ENCODE data around the gene GLYAT. TPM values are rescaled to one million over a fixed set of nuclear protein-coding genes. Genes with fewer than 3 reads are reported as not detected.

The GLYAT gene
- total RNA-seq, 1 experiment from 2014 or later, result not detected

DNA sequence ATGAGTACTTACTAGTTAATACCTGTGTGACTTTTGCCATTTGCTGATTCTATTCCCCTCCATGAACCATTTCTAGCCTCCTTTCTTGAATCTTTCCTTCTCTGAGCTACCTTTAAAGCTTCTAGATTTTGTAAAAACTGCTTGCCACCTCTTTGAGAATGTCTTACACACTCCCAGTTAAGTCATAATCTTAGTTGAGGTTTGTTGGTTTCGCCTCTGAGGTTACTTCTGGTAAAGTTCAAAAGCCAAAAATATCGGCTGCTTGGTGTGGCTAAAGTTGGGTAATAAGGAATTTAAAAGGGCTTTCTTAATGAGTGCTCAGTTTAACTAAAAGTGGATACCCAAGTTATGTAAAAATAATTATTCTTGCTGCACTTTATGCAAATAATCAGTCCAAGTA is 10.4 kb upstream of the GLYAT start:
- H3K9me3 ChIP-seq, result peaks cover 4% of the 10 kb centered on the region; the same call in 1 of the 2 replicates
- TF ChIP-seq, protein P1, sequence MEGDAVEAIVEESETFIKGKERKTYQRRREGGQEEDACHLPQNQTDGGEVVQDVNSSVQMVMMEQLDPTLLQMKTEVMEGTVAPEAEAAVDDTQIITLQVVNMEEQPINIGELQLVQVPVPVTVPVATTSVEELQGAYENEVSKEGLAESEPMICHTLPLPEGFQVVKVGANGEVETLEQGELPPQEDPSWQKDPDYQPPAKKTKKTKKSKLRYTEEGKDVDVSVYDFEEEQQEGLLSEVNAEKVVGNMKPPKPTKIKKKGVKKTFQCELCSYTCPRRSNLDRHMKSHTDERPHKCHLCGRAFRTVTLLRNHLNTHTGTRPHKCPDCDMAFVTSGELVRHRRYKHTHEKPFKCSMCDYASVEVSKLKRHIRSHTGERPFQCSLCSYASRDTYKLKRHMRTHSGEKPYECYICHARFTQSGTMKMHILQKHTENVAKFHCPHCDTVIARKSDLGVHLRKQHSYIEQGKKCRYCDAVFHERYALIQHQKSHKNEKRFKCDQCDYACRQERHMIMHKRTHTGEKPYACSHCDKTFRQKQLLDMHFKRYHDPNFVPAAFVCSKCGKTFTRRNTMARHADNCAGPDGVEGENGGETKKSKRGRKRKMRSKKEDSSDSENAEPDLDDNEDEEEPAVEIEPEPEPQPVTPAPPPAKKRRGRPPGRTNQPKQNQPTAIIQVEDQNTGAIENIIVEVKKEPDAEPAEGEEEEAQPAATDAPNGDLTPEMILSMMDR (IDR thresholded peaks at IDR 0.05; ENCODE audit: insufficient read depth in 1 of 2, low read depth in 1 of 2, low read length in 1 of 2, severe bottlenecking in 1 of 2, unreplicated experiment in 1 of 2), result no peak
- Mint-ChIP-seq H3K36me3 (ENCODE audit: insufficient read depth, unreplicated experiment) (no peaks in the 10 kb centered on the region), H3K9me3 (ENCODE audit: unreplicated experiment) (peaks cover 28% of the 10 kb centered on the region), H3K27ac (ENCODE audit: unreplicated experiment) (no peak overlapping the region), H3K4me3 (ENCODE audit: unreplicated experiment) (no peak overlapping the region), H3K27me3 (ENCODE audit: insufficient read depth, unreplicated experiment) (peaks cover 3% of the 10 kb centered on the region), H3K4me1 (ENCODE audit: low read depth, unreplicated experiment) (peaks cover 7% of the 10 kb centered on the region)
- intact Hi-C loops (cut with micrococcal nuclease; ENCODE audit: unreplicated experiment), result no loop called here
- H3K4me3 ChIP-seq (ENCODE audit: low read depth, low read length), result no peak overlapping the region
- ChIA-PET CTCF (no interaction called here), POLR2A (no interaction called here)
- no TSS peak for BruUV-seq (replicated peaks)
- no peaks in the 10 kb centered on the region for H3K4me1 ChIP-seq
- H3K27me3 ChIP-seq (replicated peaks; ENCODE audit: control insufficient read depth, insufficient read depth, low read length), result no peaks in the 10 kb centered on the region
- no peaks in the 10 kb centered on the region for H3K36me3 ChIP-seq (ENCODE audit: control insufficient read depth, insufficient read depth, low read length)
- DNase-seq, result no peak

DNA sequence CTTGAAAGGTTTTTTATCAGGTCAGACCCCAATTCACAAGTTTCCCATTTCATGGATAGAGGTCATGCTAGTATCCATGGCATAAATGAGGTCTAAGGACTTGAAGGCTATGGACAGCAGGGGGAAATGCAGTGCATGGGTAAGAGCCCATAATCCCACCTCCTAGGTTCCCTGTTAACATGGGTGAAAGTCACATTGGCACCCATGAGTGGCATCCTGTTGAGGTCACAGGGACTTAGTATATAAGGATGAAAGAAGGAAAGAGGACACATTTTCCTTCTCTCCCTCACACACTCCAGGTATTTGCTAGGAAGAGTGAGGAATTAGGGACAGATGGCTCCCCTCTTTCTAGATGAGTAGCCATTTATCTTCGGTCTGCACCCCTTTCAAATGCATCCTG is 9.4 kb upstream of the GLYAT start:
- H3K27me3 ChIP-seq (replicated peaks; ENCODE audit: control insufficient read depth, insufficient read depth, low read length), result no peaks in the 10 kb centered on the region
- intact Hi-C loops (cut with micrococcal nuclease; ENCODE audit: unreplicated experiment), result no loop called here
- no peaks in the 10 kb centered on the region for H3K4me1 ChIP-seq
- H3K9me3 Mint-ChIP-seq (ENCODE audit: unreplicated experiment), result peaks cover 28% of the 10 kb centered on the region
- H3K4me3 Mint-ChIP-seq (ENCODE audit: unreplicated experiment), result no peak overlapping the region
- no peak for DNase-seq
- H3K4me3 ChIP-seq (ENCODE audit: low read depth, low read length), result no peak overlapping the region
- H3K27me3 Mint-ChIP-seq (ENCODE audit: insufficient read depth, unreplicated experiment), result peaks cover 3% of the 10 kb centered on the region
- H3K36me3 ChIP-seq (ENCODE audit: control insufficient read depth, insufficient read depth, low read length), result no peaks in the 10 kb centered on the region
- H3K9me3 ChIP-seq, result peaks cover 4% of the 10 kb centered on the region; the same call in 1 of the 2 replicates
- H3K36me3 Mint-ChIP-seq (ENCODE audit: insufficient read depth, unreplicated experiment), result no peaks in the 10 kb centered on the region
- H3K27ac Mint-ChIP-seq (ENCODE audit: unreplicated experiment), result no peak overlapping the region
- CTCF ChIA-PET, result no interaction called here
- BruUV-seq (replicated peaks), result no TSS peak
- POLR2A ChIA-PET, result no interaction called here
- H3K4me1 Mint-ChIP-seq (ENCODE audit: low read depth, unreplicated experiment), result peaks cover 7% of the 10 kb centered on the region
- TF ChIP-seq, protein P1 (IDR thresholded peaks at IDR 0.05; ENCODE audit: insufficient read depth in 1 of 2, low read depth in 1 of 2, low read length in 1 of 2, severe bottlenecking in 1 of 2, unreplicated experiment in 1 of 2), result no peak

- Mint-ChIP-seq H3K36me3 (ENCODE audit: insufficient read depth, unreplicated experiment) (no peaks in the 10 kb centered on the region), H3K4me1 (ENCODE audit: low read depth, unreplicated experiment) (peaks cover 7% of the 10 kb centered on the region), H3K27ac (ENCODE audit: unreplicated experiment) (no peak overlapping the region), H3K27me3 (ENCODE audit: insufficient read depth, unreplicated experiment) (peaks cover 3% of the 10 kb centered on the region), H3K4me3 (ENCODE audit: unreplicated experiment) (no peak overlapping the region), H3K9me3 (ENCODE audit: unreplicated experiment) (peaks cover 28% of the 10 kb centered on the region)
- no peak overlapping the region for H3K4me3 ChIP-seq (ENCODE audit: low read depth, low read length)
- H3K36me3 ChIP-seq (ENCODE audit: control insufficient read depth, insufficient read depth, low read length), result no peaks in the 10 kb centered on the region
- TF ChIP-seq, protein P1 (IDR thresholded peaks at IDR 0.05; ENCODE audit: insufficient read depth in 1 of 2, low read depth in 1 of 2, low read length in 1 of 2, severe bottlenecking in 1 of 2, unreplicated experiment in 1 of 2), result no peak
- POLR2A ChIA-PET, result no interaction called here
- CTCF ChIA-PET, result no interaction called here
- no TSS peak for BruUV-seq (replicated peaks)
- no peak for DNase-seq
- peaks cover 4% of the 10 kb centered on the region; the same call in 1 of the 2 replicates for H3K9me3 ChIP-seq
- intact Hi-C loops (cut with micrococcal nuclease; ENCODE audit: unreplicated experiment), result no loop called here
- H3K4me1 ChIP-seq, result no peaks in the 10 kb centered on the region
- H3K27me3 ChIP-seq (replicated peaks; ENCODE audit: control insufficient read depth, insufficient read depth, low read length), result no peaks in the 10 kb centered on the region
These were observed 8.7 kb upstream of the GLYAT start for GRCh38 chr11:58740447-58740846.
